ENCODE results near the gene NR2C2AP.

GRCh38 chr19:19229701-19230100 is 26.5 kb upstream of the NR2C2AP start:
- TF ChIP-seq CTCF (IDR thresholded peaks at IDR 0.05) (no peak), POLR2A (IDR thresholded peaks at IDR 0.05) (no peak)

Data from Peyer's patch (tissue), 4 donors.